ACC112 (cell line): ENCODE data around the gene CSRNP2.
A peak's percentile ranks its signal among the peaks of the same experiment; 100 is the strongest.

Experiments
- H2AFZ ChIP-seq: fragments of 200-600 bp; sonication (generic); one replicate; pipeline ENCODE4 v1.6.0; 2017; ENCODE audit warnings: antibody characterized with exemption, low read length; ENCODE audit not compliant: unreplicated experiment
- H3K27ac ChIP-seq: fragments of 200-600 bp; sonication (generic); 2 replicates; pipeline ENCODE4 v1.5.1; 2014; ENCODE audit warnings: low read depth, mild to moderate bottlenecking, antibody characterized with exemption, low read length, moderate library complexity
- H3K27me3 ChIP-seq: fragments of 200-600 bp; sonication (generic); 2 replicates; pipeline ENCODE4 v1.6.1; 2014; ENCODE audit warnings: mild to moderate bottlenecking, antibody characterized with exemption, low read length, moderate library complexity, mixed read lengths; ENCODE audit not compliant: insufficient read depth
- H3K36me3 ChIP-seq: fragments of 200-600 bp; sonication (generic); 2 replicates; pipeline ENCODE4 v1.6.1; 2016; ENCODE audit warnings: mild to moderate bottlenecking, antibody characterized with exemption, low read length, moderate library complexity, mixed read lengths; ENCODE audit not compliant: insufficient read depth
- H3K4me1 ChIP-seq: fragments of 200-600 bp; sonication (generic); one replicate; pipeline ENCODE4 v1.6.1; 2016; ENCODE audit warnings: low read length, mixed read lengths; ENCODE audit not compliant: insufficient read depth, unreplicated experiment, control insufficient read depth
- H3K4me3 ChIP-seq: fragments of 200-600 bp; sonication (generic); 2 replicates; pipeline ENCODE4 v1.5.1; 2014; ENCODE audit warnings: mild to moderate bottlenecking, low read depth, low read length
- H3K79me2 ChIP-seq: fragments of 200-600 bp; sonication (generic); one replicate; pipeline ENCODE4 v1.6.0; 2016; ENCODE audit warnings: low read length; ENCODE audit not compliant: control insufficient read depth, unreplicated experiment, insufficient read depth

CSRNP2 gene

GRCh38 chr12:51028126-51028812, 55.1 kb downstream of the CSRNP2 start:
- Histone ChIP-seq H3K36me3 (no peaks in the 10 kb centered on the region), H3K27ac (no peak overlapping the region), H3K79me2 (peaks cover 23% of the 10 kb centered on the region), H3K4me1 (peaks cover 12% of the 10 kb centered on the region), H3K4me3 (peak overlapping the region; percentile 52), H2AFZ (peak overlapping the region; percentile 33), H3K27me3 (no peaks in the 10 kb centered on the region)

DNA sequence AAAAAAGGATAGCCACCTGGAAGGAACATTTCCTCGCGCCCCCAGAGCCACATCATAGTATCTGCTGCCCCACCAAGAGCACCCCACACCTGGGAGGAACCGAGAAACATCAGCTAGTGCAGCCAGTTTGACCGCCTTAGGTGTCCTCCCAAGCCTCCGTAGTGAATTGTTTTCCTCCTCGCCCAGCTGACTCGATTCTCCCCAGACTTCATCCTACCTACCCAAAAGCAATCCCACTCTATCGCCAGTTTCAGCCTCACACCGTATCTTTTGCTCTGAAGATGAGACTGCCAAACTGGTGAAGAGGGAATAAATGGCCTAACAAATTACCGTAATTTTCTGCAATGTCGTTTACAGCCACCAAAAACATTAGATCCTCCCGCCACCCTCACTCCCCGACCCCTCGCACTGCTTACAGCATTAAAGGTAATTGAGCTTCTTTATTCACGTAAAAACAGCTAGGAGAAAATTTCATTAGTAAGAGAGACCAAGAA, 56.0 kb downstream of the CSRNP2 start:
- Histone ChIP-seq H3K4me1 (peaks cover 14% of the 10 kb centered on the region), H2AFZ (no peak overlapping the region), H3K27ac (no peak overlapping the region), H3K36me3 (no peaks in the 10 kb centered on the region), H3K4me3 (no peak overlapping the region), H3K79me2 (peaks cover 32% of the 10 kb centered on the region), H3K27me3 (no peaks in the 10 kb centered on the region)

- Histone ChIP-seq H3K27me3 (no peaks in the 10 kb centered on the region), H3K4me3 (peak within 1 kb of the TSS; percentile 95), H2AFZ (peak within 1 kb of the TSS; percentile 83), H3K79me2 (peaks cover 43% of the 10 kb centered on the region), H3K27ac (peak within 1 kb of the TSS; percentile 94), H3K36me3 (no peaks in the 10 kb centered on the region), H3K4me1 (peaks cover 14% of the 10 kb centered on the region)
Observed at GRCh38 chr12:51025836-51026638, 57.4 kb downstream of the CSRNP2 start, which contains the start of gene SLC11A2. TSS of gene SLC11A2 (minus strand) at chr12:51026384. CDS start at chr12:51010728, 15,656 bp downstream.

GRCh38 chr12:51025338-51025835, 58.0 kb downstream of the CSRNP2 start:
- peaks cover 14% of the 10 kb centered on the region for H3K4me1 ChIP-seq
- peaks cover 50% of the 10 kb centered on the region for H3K79me2 ChIP-seq

DNA sequence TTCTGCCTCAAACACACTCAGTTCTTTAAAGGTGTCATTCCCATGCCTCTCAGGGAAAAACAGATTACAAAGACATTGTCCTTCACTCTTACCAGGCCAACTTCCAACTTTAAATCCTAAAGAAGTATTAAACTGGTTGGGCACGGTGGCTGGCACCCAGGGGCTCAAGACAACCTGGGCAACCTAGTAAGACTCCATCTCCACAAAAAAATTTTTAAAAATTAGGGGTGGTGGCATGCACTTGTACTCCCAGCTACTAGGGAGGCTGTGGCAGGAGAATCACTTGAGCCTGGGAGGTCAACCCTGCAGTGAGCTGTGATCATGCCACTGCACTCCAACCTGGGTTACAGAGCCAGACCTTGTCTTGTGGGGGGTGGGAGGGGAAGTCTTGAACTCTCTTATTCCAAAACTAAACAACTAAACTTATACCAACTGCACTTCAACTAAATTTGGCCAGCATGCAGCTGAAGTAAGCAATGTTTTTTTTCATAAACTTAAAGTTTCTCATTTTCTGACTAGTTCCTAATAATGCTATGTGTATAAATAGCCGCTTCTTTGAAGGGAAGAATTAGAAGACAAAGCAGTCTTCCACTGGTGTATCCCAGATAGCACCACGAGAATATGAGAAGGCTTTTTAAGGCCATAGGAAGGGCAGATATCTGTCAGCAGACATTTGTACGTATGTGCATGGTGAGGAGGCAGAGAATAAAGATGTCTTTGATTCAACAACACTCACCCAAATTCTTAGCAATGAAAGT, 59.6 kb downstream of the CSRNP2 start:
- no peaks in the 10 kb centered on the region for H3K36me3 ChIP-seq
- peak overlapping the region; percentile 66 for H2AFZ ChIP-seq
- H3K4me3 ChIP-seq = peak overlapping the region; percentile 95
- peak overlapping the region; percentile 94 for H3K27ac ChIP-seq
- H3K27me3 ChIP-seq = no peaks in the 10 kb centered on the region
- H3K79me2 ChIP-seq = peaks cover 64% of the 10 kb centered on the region
- peaks cover 14% of the 10 kb centered on the region for H3K4me1 ChIP-seq

More at GRCh38 chr12:51025338-51025835, 58.0 kb downstream of the CSRNP2 start:
- peak overlapping the region; percentile 94 for H3K27ac ChIP-seq
- peak overlapping the region; percentile 83 for H2AFZ ChIP-seq
- no peaks in the 10 kb centered on the region for H3K36me3 ChIP-seq
- H3K27me3 ChIP-seq = no peaks in the 10 kb centered on the region
- peak overlapping the region; percentile 95 for H3K4me3 ChIP-seq

DNA sequence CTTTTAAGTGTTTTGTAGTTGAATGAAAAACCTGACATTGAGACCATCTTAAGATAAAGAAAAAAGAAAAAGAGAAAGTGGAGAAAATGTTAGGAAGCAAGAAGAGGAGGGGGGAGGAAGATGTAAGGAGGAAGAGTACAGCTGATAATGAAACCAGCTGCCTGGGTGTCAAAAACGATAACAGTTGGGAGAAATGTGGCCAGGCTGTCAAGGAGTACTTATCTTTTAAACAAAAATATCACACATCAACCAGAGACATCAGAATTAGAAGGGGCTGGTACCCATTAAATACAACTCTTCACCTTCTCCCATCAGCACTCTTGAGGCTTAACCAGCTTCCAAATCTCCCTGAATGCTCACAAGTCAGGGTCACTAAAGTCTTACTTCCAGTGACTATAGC, 61.7 kb downstream of the CSRNP2 start:
- no peak overlapping the region for H3K27ac ChIP-seq
- H3K36me3 ChIP-seq = no peaks in the 10 kb centered on the region
- no peaks in the 10 kb centered on the region for H3K27me3 ChIP-seq
- H2AFZ ChIP-seq = no peak overlapping the region
- no peak overlapping the region for H3K4me3 ChIP-seq
- H3K79me2 ChIP-seq = peaks cover 75% of the 10 kb centered on the region
- H3K4me1 ChIP-seq = peaks cover 11% of the 10 kb centered on the region

GRCh38 chr12:51020448-51021182, 62.8 kb downstream of the CSRNP2 start:
- Histone ChIP-seq H3K36me3 (no peaks in the 10 kb centered on the region), H3K4me1 (peaks cover 11% of the 10 kb centered on the region), H3K27ac (no peak overlapping the region), H3K79me2 (peaks cover 72% of the 10 kb centered on the region), H3K4me3 (no peak overlapping the region), H2AFZ (no peak overlapping the region), H3K27me3 (no peaks in the 10 kb centered on the region)

DNA sequence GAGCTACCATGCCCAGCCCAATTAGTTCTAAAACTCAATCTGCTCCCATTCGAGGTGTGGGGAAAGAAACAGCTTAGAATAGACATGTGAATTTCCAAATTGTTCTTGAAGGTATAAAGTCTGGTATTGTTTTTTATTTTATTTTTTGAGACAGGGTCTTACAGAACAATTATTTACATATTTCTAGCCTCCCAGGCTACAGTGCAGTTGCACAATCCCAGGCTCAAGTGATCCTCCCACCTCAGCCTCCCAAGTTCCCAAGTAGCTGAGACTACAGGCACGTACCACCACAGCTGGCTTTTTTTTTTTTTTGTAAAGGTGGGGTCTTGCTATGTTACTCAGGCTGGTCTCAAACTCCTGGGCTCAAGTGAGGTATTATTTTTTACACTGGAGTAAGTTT, 63.5 kb downstream of the CSRNP2 start:
- Histone ChIP-seq H3K79me2 (peaks cover 68% of the 10 kb centered on the region), H3K27ac (no peak overlapping the region), H3K36me3 (no peaks in the 10 kb centered on the region), H3K27me3 (no peaks in the 10 kb centered on the region), H3K4me1 (peaks cover 11% of the 10 kb centered on the region), H3K4me3 (no peak overlapping the region), H2AFZ (no peak overlapping the region)

DNA sequence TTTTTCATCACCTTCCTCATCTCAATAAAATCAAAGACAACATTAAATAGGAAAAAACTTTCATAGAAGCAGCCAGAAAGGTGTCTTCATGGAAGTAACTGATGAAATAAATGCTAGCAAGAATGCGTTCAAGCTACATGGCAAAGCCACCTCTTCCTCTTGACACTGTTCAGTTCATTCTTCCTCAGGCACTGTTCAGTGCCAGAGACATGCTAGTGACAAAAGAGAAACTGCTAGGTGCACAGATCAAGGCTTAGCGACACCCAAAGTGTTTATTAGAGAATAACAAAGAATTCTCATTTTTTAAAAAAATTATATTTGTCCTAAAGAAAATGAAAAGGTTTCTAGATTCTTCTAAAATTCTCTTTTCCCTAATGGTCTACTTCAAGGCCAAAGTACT, 64.4 kb downstream of the CSRNP2 start:
- Histone ChIP-seq H2AFZ (no peak overlapping the region), H3K79me2 (peaks cover 68% of the 10 kb centered on the region), H3K4me1 (peaks cover 9% of the 10 kb centered on the region), H3K4me3 (no peak overlapping the region), H3K27ac (no peak overlapping the region), H3K27me3 (no peaks in the 10 kb centered on the region), H3K36me3 (no peaks in the 10 kb centered on the region)

- H3K27me3 ChIP-seq = no peaks in the 10 kb centered on the region
- no peak overlapping the region for H3K27ac ChIP-seq
- H3K4me1 ChIP-seq = no peaks in the 10 kb centered on the region
- H3K36me3 ChIP-seq = no peaks in the 10 kb centered on the region
- H3K79me2 ChIP-seq = peaks cover 63% of the 10 kb centered on the region
- H3K4me3 ChIP-seq = no peak overlapping the region
- H2AFZ ChIP-seq = no peak overlapping the region
Observed at GRCh38 chr12:51017452-51017851, 65.9 kb downstream of the CSRNP2 start.
